HG02885 (cell line): Measurements from ENCODE around the gene TDRD9.
"Not testable (repeated sequence)": the region's sequence is repeated elsewhere in the genome, so short reads cannot be mapped to it uniquely, and the experiment has no call there.

ENCODE experiments used
- ATAC-seq: cut with Tn5 transposase; IDR thresholded peaks from one replicate; pipeline ENCODE4 v1.9.1; 2021; ENCODE audit warnings: mild to moderate bottlenecking; ENCODE audit not compliant: unreplicated experiment, poor library complexity

TDRD9 gene, protein sequence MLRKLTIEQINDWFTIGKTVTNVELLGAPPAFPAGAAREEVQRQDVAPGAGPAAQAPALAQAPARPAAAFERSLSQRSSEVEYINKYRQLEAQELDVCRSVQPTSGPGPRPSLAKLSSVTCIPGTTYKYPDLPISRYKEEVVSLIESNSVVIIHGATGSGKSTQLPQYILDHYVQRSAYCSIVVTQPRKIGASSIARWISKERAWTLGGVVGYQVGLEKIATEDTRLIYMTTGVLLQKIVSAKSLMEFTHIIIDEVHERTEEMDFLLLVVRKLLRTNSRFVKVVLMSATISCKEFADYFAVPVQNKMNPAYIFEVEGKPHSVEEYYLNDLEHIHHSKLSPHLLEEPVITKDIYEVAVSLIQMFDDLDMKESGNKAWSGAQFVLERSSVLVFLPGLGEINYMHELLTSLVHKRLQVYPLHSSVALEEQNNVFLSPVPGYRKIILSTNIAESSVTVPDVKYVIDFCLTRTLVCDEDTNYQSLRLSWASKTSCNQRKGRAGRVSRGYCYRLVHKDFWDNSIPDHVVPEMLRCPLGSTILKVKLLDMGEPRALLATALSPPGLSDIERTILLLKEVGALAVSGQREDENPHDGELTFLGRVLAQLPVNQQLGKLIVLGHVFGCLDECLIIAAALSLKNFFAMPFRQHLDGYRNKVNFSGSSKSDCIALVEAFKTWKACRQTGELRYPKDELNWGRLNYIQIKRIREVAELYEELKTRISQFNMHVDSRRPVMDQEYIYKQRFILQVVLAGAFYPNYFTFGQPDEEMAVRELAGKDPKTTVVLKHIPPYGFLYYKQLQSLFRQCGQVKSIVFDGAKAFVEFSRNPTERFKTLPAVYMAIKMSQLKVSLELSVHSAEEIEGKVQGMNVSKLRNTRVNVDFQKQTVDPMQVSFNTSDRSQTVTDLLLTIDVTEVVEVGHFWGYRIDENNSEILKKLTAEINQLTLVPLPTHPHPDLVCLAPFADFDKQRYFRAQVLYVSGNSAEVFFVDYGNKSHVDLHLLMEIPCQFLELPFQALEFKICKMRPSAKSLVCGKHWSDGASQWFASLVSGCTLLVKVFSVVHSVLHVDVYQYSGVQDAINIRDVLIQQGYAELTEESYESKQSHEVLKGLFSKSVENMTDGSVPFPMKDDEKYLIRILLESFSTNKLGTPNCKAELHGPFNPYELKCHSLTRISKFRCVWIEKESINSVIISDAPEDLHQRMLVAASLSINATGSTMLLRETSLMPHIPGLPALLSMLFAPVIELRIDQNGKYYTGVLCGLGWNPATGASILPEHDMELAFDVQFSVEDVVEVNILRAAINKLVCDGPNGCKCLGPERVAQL (N-terminal part only)

DNA sequence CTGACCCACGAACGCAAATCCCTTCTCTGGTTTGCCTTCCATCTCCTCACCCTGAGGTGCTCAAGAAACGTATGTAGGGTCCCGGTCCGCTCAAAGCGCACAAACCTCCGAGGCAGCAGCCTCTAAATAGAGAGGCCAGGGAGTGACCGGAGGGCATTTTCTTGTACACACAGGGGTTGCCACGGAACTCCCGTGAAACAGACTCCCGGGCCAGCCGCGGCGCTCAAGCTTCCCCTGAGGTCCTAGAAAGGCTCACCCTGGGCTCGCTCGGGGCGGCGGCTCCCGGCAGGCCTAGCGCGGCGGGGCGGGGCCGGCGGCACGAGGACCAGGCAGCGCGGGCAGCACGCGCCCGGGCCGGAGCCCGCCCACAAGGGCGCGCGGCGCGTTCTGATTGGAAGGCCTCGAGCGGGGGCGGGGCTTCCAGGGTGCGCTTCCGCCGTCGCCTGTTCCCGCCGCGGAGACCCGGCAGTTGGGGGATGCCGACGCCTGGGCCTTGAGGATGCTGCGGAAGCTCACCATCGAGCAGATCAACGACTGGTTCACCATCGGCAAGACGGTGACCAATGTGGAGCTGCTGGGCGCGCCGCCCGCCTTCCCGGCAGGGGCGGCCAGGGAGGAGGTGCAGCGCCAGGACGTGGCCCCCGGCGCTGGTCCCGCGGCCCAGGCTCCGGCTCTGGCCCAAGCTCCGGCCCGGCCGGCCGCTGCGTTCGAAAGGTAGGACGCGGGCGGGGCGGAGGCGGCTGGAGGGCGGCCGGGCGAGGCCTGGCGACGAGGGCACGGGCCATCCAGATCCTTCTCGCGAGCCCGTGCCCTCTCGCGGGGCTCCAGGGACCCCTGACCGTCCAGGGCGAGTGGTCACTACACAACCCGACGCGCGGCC is at the start of gene TDRD9:
Gene TDRD9 (plus strand): TSS at position 446 of the 880 bp plus-strand sequence. CDS start 54 bp downstream, at position 500.
- no peak for ATAC-seq

DNA sequence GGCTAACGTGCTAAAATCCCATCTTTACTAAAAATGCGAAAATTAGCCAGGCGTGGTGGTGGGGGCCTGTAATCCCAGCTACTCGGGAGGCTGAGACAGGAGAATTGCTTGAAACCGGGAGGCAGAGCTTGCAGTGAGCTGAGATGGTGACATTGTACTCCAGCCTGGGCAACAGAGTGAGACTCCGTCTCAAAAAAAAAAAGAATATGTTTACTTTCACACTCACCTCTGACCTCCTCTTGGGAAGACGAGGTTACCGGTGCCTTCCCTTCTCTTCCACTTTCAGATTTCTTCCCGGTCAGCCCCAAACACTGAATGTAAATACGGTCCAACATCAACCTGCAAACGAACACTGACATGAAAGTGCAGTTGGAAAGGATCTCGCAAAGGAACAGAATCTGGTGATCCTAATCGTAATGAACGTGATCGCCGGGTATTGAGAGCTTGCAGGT is 49.1 kb upstream of the TDRD9 start:
- ATAC-seq: no peak

DNA sequence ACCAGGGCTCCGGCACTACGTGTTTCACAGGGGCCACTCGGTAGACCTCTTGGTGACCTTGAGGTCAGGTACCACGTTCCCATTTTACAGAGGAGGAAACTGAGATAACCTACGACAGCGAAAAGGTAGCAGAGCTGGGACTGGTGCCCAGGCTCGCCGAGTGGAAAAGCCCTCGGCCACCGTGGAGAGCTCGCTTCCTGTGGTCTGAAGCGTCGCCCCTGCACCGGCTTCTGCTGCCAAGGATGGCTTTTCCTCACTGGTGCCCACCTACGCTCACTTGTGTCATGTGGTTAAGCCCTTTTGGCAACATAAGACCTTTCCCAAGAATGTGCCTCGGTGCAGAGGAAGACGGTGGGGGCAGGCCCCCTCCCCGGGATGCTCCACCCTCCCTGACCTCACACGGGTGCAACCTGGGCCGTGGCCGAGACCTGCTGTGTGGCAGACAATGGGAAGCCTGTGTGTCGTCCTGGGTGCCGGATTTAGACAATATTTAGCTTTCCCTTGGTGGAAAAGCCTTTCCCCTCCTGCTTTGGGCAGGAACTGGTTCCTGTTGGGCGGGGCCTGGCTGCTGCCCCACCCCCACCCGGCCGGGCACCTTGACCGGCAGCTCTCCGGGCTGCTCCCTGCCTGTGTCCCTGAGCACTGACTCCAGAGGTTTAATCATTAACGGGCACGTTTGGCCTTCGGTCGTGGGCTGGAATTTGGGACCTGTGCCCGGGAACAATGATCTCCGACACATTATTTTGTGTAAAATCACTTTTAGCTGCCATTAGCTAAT is 48.5 kb upstream of the TDRD9 start:
- ATAC-seq: no peak

DNA sequence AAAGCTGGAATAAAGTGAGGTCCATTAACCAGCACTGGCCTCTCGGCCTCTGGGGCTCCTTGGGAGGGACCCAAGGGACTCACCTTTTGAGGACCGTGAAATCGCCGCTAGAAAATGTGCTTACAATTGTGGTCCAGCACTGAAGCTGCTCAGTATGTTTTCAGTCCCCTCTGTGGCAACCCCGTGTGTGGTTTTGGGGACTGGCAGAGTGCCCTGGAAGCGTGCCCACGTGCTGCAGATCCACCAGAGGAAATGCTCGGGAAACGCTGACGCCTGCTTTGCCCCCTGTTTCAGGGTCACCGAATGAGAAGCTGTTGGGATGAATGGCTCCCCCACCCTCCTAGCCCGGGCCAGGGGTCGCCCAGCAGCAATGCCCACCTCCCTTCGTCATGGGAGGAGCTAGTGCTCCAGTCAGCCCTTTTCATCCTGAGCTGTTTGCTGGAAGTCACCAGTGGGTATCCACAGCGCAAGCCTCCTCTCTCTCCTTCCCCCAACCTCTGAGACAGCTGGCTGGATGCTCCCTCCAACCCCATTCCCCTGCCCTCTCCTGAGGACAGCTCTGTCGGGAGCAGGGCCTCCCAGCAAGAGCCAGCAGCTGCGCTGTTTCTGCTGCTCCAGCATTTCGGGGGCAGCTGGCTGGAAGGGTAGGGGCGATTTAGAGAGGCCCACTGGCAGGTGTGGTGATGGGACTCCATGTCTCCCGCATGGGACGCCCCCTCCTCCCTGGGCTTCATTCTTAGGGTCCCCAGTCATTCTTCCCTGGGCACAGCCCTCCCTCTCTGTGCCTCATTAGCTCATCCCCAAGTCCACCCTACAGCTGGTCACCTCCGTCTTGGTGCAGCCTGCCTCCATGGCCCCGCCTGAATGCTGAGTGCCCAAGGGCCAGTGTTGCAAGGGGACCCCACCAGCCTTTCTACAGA is 47.6 kb upstream of the TDRD9 start:
- ATAC-seq: no peak

DNA sequence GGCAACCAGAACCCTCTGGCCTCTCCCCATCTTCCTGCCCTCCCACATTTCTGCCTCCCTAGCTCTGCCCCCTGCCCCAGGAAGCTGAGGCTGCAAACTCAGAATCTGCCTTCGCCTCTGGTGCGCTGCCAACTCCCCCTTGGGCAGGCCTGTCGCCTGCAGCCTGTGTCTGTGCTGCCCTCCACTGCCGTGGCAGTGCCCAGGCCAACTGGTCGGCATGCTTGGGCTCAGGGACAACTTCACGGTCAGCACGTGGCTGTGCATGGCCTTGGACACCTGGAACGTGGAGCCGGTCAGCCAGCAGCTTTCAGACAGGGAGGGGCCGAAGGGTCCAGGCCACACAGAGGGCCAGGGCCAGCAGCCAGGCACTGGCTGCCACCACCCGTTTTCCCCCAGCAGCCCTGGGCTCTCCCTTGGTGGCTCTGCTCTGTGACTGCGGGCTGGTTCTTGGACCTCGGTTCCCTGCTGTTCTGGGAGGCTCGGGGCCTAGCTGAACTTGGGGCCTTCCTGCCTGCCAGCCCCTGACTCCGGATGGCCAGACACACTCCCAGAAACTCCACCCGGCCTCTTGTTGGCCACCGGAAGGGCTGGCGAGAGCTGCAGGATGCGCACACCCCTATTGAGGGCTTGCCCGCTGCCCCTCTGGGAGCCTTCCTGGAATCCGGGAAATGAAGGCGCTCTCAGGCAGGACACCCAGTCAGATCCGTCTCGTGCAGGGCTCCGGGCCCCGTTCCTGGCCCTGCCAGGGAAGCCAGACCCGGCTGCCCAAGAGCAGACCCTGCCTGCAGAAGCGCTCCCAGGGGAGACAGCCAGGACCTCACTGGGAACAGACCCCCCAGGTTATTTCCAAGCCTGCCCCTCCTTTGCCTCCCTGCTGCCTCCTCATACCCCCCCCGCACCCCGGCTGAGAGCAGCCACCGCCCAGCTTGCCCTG is 46.7 kb upstream of the TDRD9 start:
- no peak for ATAC-seq

DNA sequence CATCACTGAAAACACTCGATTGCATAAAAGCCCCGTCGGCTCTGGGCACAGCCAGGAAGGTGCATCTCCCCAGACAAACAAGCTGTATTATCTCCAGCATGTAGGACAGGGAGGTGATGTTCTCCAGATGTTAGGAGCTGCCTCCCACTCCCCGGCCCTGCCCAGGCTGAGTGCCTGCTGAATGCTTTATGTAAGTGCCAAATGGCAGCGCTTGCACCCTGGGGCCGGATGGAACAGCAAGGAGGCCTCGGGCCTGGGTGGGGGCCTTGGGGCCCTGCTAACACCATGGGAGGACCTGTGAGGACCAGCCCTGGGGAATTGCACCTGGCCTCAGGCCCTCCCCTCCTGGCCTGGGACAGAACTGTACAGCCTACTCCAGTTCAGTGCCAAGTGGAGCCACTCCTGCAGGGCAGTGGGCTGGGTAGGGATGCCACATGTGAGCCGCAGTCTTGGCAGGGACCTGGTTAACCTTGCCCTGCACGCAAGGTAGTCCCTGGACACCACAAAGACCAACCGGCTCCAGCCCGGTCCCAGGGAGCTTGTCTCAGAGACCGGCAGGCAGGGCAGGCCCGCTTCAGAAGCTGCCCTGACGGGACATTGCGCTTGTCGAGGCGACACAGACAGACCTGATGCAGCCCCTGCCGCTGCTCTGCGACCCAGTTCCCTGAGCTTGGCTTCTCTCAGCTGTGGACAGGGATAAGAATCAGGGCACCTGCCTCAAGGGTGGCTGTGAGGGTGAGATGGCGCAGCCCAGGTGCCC is 45.6 kb upstream of the TDRD9 start:
- ATAC-seq: no peak

DNA sequence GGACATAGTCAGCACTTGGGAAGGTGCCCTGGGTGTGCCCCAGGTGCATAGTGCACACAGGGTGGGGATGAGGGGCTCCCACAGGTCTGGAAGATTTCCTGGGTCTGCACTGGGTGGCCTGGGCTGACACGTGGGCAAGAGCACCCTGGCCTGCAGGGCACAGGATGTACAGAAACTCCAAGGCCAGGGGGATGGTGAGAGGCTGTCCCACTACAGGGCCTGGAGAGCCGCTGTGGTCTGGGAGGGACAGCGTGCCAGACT is 45.1 kb upstream of the TDRD9 start:
- no peak for ATAC-seq

DNA sequence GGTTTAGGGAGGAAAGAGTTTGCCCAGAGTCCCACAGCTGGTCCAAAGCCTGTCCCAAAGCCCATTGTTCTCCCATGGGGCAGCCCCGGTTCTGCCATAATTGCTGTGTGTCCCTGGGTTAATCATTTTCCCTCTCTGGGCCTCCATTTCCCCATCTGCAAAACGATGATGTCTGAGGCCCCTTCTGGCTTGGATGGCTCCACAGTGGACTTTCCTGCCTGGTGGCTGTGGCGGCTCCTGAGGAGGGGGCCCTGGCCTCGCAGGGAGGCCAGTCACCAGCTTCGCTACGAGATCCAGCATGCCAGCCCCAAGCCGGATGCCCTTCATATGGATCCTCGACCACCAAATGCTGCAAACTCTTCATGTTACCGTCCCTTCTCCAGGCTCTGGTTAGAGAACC is 43.4 kb upstream of the TDRD9 start:
- ATAC-seq: no peak

DNA sequence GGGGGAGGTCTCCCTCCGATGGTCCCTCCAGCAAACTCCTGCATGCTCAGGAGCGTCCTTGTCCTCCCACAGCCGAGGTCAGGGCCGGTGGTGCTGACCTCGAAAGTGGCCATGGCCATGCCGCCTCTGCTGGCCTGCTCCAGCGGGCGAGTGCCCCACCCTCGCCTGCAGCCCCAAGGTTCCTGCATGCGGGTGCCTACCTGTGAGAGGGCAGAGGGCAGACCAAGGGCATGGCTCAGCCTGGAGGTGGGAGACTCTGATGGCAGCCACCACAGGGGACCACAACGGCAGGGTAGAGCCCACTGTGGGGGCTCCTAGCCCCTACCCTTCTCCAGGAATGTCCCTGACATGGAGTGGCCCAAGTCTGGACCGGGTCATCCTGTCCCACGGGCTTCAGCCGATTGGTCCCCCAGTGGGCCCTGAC is 42.7 kb upstream of the TDRD9 start:
- ATAC-seq: no peak

DNA sequence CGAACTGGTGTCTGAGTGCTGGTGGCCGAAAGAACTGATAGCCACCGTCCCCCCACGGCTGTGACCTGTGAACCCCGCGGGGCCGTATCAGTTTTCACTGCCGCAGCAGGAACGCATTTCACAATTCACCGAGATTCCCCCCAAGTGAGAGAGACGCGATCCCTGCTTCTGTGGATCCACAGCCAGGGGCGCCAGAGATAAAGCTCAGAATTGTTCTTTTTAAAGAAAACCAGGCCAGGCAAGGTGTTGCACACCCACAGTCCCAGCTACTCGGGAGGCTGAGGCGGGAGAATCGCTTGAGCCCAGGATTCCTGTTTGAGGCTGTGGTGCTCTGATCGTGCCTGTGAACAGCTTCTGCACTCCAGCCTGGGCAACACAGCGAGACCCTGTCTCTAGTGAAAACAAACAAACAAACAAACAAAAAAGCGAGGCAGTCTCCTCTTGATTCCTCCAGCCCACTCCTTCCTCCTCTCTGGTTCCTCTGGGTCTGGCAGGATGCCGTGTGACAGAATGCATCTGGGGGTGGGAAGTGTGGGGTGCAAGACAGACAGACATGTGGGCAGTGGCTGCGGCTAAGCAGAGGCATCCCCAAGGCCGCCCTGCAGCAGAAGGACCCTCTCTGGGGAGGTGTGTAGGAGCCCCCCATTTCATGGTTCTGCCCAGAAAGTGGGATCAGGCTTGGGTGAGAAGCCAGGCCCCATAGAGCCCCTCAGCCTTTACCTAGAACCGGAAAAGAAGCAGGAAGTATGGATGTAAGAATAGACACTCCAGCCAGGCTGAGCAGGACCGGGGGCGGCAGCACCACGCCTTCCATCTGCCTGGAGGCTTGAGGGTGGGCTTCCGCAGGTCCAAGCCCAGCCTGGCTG is 41.7 kb upstream of the TDRD9 start:
- ATAC-seq: no peak

DNA sequence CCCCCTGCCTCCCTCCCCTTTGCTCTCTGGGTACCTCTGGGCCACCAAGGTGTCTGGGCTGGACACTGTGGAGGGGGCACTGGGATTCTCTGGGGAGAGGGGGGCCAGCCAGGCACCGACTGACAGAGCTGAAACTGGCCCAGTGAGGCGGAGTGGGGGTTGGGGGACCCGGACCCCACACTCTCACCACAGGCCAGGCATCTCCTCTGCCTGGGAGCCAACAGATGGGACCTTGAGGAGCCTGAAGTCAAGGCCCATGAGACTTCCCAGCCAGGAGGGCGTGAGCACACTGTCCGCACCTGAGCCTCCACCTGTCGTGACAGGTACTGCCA is 41.1 kb upstream of the TDRD9 start:
- ATAC-seq: no peak

DNA sequence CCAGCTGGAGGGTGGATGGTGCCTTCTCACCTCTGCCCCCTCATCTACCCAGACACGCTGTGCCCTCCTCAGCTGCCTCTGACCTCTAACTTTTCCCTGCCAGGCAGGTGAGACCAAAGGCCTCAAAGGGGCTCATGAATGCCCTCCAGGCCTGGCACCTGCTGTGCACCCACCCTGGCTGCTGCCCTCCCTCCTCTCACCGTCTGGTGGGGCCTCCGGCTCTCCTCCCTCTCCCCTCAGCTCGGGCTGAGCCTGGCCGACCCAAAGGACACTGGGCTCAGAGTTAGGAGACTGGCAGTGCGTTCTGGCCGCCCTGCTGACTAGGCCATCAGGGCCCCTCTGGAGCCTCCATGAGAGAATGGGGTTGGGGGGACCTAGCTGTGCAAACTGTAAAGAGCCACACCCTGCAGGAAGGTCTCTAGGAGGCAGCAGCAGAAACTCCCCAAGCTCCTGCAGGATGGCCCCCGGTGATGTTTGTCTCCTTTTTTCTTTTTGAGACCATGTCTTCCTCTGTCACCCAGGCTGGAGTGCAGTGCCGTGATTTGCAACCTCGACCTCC is 40.6 kb upstream of the TDRD9 start:
- no peak for ATAC-seq

DNA sequence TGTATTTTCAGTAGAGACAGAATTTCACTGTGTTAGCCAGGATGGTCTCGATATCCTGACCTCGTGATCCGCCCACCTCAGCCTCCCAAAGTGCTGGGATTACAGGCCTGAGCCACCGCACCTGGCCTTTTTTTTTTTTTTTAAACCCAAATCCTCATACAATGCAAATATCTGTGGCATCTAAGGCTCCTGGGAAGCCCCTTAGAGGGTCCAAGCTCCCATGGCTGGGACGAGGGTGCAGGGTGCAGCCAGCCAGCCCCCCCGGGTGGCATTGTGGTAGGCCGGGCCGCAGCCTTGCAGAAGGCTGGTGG is 39.3 kb upstream of the TDRD9 start:
- not testable (repeated sequence) for ATAC-seq

DNA sequence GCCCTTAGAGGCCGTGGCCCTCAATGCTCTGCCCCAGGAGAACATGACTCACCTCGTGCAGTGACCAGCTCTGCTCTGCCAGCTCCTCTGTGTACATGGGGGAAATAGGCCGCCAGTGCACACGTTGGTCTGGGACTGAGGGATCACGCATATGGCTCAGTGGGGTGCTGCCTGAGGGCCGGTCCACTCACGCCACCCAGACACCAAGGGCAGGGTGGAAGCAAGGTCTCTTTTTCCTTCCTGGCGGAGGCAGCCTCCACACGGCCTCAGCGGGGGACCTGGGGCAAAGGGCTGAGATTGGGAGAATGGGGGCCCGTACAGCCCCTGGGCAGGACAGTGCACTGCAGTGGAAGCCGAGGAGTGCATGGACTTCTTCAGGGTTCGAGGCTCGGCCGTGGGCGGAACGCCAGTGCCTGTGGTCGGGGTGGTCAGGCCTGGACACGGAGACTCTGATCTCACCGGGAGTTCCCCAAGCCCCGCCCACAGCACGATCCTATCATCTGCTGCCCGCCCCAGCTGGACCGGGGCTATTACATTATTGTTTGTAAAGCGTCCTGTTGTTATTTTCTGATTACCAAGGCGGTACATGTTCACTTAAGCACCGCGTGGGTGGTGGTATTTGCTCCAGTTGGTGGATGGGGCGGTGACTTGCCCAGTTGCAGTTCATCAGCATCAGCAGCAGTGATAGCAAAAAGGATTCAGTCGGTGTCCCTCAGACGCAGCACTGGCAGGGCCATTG is 38.8 kb upstream of the TDRD9 start:
- ATAC-seq: no peak

DNA sequence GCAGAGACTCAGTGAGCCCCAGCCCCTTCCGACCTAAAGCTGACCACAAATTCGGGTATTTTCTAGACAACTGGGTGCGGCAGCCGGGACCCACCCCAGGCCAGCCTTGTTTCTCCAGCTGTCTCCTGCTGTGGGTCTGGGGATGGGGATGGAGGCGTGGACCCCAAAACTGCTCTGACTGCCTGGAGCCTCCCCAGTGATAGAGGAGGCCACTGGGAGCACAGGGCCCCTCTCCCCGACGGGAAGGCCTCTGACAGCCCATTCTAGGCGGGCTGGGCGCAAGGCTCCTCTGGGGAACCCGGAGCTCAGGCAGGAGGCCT is 38.2 kb upstream of the TDRD9 start:
- ATAC-seq: no peak
